OCI-LY1 (cell line): Measurements from ENCODE around the gene KDM5B.

ENCODE experiments used
- CTCF ChIP-seq: fragments of 200-600 bp; sonication (generic), shearing (Covaris generic); IDR thresholded peaks from 2 replicates; pipeline ENCODE4 v1.5.1; 2017; ENCODE audit warnings: mild to moderate bottlenecking, antibody characterized with exemption, low read length, moderate library complexity, mixed read lengths
- EZH2 ChIP-seq: fragments of 200-600 bp; sonication (generic), shearing (Covaris generic); IDR thresholded peaks from 2 replicates; pipeline ENCODE4 v1.8.0; 2017; ENCODE audit warnings: borderline replicate concordance, mixed run types, mild to moderate bottlenecking, antibody characterized with exemption, low read length, moderate library complexity, mixed read lengths

GRCh38 chr1:202709276-202710041, 98.8 kb downstream of the KDM5B start:
- TF ChIP-seq EZH2, result no peak
- no peak for TF ChIP-seq CTCF
